Measurements from ENCODE around the gene AP1G2.
"Not testable (repeated sequence)": the region's sequence is repeated elsewhere in the genome, so short reads cannot be mapped to it uniquely, and the experiment has no call there.

The AP1G2 gene

DNA sequence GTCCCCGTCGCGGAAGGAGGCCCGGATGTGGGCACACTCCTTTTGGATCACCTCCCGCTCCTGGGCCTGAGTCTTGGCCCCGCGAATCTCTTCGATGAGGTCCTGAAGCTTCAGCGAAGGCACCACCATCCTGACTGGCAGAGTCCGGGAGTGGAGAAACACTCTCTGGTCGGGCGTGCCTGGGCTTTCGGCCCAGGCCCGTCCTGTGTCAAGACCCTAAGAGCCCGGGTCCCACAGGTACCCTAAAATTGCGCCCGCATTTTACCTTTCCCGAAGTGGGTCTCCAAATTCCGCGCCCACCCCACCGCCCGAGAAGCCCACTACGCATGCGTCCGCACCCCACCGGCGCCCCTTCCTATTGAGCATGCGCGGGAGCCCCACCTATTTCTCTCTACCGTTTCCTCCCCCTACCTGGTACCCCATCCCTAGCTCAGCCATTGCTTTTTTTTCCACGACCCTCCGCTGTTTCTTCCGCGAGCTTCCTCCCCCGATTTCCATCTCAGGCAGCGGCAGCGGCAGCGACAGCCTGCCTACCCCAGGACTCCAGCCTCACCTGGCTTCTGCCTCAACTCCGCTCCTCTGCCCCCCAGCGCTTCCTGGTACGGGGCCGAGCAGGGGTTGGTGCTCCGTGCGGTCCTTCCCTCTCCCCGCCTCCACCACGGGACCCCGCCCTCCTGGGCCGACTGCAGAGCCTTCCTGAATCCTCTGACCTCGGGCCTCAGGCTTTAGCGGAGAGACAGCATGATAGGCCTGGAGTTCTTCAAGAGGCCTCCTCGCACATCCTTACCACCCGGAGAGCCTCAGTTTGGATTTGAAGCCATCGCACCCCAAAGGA is at the start of gene AP1G2:
Gene AP1G2 (minus strand): TSS at position 606 of the 835 bp plus-strand sequence. CDS start 477 bp downstream, at position 129.
- peak; percentile 87 for DNase-seq (ENCODE audit: low spot score)

DNA sequence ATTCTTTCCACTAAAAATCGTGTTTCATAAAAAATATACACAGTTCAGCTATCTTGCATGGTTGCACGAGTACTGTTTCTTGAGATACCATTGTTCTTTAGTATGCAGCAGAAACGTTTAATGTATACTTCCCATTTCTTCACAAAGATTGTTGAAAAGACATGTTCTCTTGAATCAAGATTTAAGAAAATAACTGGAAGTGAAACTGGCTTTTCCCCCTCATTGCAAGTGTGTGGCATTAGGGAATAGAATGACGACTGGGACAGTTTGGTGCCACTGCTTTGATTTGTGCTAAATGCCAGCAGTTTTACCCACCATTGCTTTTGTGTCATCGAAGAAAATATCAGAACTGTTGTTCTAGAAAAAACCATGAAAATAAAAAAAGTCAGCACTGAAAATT is 48.3 kb upstream of the AP1G2 start:
- no peak for DNase-seq (ENCODE audit: low spot score)

- no peak for DNase-seq (ENCODE audit: low spot score)
Observed at GRCh38 chr14:23614395-23614828, 46.8 kb upstream of the AP1G2 start.

GRCh38 chr14:23613242-23614070 is 45.9 kb upstream of the AP1G2 start:
- no peak for DNase-seq (ENCODE audit: low spot score)

GRCh38 chr14:23612802-23613201 is 45.2 kb upstream of the AP1G2 start:
- DNase-seq (ENCODE audit: low spot score): no peak

- no peak for DNase-seq (ENCODE audit: low spot score)
Observed at GRCh38 chr14:23612354-23612732, 44.8 kb upstream of the AP1G2 start.

DNA sequence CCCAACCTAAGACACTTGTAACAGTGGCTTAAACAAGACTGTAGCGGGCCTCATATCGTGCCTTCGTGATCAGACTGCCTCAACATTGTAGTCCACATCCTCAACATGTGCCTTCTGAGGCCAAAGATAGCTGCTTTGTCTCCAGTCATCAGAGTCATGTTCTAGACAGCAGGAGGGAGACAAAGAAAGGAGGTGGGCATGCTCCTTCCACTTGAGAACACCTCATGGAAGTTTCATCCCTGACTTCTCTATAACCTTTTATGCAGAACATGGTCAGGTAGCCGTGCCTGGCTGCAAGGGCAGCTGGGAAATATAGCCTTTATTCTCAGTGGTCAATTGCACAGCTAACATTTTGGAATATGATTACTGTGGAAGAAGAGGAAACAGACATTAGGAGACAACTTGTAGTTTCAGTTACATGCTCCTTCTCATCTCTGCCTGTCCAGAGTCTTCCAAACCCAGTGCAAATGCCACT is 43.3 kb upstream of the AP1G2 start:
- DNase-seq (ENCODE audit: low spot score): no peak

DNA sequence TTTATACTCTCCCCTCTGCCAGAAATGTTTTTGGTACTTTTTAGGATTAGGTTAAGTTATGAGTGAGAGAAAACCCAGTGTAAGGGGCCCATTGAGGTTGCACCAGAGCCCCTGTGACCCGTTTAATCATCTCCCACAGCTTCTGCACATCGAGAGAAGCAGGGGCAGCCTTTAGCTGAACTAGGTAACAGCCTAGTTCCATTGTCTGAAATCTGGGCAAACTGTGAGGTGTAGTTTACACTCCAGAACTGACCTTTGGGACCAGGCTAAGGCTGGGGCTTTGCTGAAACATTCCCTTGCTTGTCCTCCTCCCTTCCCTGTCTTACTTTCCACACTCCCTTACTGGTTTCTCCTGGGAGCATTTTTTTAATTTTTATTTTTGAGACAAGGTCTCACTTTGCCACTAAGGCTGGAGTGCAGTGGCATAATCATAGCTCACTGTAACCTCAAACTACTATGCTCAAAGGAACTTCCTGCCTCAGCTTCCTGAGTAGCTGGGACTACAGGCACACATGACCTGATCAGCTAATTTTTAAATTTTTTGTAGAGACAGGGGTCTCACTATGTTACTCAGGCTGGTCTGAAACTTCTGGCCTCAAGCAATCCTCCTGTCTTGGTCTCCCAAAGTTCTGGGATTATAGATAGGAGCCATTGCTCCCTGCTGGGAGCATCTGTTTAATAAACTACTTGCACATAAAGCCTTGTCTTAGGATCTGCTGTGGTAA is 42.7 kb upstream of the AP1G2 start:
- no peak for DNase-seq (ENCODE audit: low spot score)

DNA sequence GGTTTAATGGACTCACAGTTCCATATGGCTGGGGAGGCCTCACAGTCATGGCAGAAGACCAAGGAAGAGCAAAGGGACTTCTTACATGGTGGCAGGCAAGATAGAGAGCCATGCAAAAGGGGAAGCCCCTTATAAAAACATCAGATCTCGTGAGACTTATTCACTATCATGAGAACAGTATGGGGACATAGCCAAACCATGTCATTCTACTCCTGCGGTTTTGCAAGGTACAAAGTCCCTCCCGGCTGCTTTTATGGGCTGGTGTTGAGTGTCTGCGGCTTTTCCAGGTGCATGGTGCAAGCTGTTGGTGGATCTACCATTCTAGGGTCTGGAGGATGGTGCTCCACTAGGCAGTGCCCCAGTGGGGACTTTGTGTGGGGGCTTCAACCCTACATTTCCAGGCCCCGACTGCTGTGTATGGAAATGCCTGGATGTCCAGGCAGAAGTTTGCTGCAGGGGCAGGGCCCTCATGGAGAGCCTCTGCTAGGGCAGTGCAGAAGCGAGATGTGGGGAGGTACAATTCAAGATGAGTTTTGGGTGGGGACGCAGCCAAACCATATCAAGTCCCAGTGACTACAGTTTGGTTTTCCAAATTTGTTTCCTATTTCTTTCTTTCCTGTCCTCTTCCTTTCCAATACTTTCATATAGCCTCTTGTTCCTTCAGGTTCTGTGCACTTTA is 42.0 kb upstream of the AP1G2 start:
- not testable (repeated sequence) for DNase-seq (ENCODE audit: low spot score)

DNA sequence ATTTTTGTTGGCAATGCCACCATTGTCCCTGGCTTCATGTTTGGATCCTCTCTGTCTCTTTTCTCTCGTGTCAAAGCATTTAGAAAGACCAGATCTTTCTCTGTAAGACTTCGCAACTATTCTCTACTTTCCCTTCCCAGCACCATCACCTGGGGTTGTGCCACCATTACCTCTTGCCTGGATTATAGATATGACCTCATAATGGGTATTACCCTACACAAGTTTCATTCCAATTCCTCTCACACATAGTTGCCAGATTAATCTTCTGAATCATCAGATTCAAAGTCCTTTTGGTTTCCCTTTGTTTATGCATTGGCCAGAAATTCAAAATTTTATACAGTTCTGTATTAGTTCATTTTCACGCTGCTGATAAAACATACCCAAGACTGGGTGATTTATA is 41.4 kb upstream of the AP1G2 start:
- no peak for DNase-seq (ENCODE audit: low spot score)

- no peak for DNase-seq (ENCODE audit: low spot score)
Observed at GRCh38 chr14:23608454-23608853, 40.9 kb upstream of the AP1G2 start.

DNA sequence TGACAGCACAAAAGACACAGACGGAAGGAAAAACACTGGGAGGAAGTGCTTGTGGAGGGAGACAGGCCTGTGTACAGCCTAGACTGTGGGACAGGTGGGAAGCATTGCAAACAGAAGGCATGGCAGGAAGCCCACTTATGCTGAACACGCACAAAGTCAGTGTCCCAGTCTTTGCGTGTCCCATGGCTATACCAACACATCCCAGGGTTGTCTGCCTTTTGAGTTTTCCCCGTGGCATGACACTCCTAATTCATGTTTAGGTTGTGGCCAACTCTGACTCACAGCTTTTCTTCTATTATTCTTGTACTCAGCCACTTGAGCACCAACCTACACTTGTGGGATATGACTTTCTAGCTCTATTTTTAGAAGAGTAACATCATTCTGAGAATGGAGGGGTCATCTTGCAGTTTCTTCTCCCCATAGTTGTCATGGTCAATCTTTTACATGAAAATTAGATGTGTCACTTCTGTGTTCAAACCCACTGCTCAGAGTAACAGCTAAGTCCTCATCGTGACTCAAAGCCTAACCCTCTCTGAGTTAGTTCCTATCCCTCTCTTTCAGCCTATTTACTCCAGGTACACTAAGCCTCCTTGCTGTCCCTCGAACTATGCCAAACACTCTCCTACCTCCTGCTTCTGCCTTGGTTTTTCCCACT is 38.5 kb upstream of the AP1G2 start:
- DNase-seq (ENCODE audit: low spot score): no peak

- no peak for DNase-seq (ENCODE audit: low spot score)
Observed at GRCh38 chr14:23604675-23605170, 37.1 kb upstream of the AP1G2 start.

DNA sequence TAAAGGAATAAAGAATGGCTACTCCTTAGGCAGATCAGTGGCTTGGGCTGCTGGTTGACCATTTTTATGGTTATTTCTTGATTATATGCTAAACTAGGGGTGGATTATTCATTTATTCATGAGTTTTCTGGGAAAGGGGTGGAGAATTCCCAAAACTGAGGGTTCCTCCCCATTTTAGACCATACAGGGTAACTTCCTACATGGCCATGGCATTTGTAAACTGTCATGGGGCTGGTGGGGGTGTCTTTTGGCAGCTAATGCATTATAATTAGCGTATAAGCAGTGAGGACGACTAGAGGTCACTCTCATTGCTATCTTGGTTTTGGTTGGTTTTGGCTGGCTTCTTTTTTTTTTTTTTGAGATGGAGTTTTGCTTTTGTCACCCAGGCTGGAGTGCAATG is 36.6 kb upstream of the AP1G2 start:
- no peak for DNase-seq (ENCODE audit: low spot score)

- no peak for DNase-seq (ENCODE audit: low spot score)
Observed at GRCh38 chr14:23603103-23603502, 35.5 kb upstream of the AP1G2 start.

GRCh38 chr14:23602181-23603095 is 34.8 kb upstream of the AP1G2 start:
- DNase-seq (ENCODE audit: low spot score): no peak

GRCh38 chr14:23601845-23602180 is 34.2 kb upstream of the AP1G2 start:
- no peak for DNase-seq (ENCODE audit: low spot score)

- no peak for DNase-seq (ENCODE audit: low spot score)
Observed at GRCh38 chr14:23601424-23601823, 33.8 kb upstream of the AP1G2 start.

DNA sequence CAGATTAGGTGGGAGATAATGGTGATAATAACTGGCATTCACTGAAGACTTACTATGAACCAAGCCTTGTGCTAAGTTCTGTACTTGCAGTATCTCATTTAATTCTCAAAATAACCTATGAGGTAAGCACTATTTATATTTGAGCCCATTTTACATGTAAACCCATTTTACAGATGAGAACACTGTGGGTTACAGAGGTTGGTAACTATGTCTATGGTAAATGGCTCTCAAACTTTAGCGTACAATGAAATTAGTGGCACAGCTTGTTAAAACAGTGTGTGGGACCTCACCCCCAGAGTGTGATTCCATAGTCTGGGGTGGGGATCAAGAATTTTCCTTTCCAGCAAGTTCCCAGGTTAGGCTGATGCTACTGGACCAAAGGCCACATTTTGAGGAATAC is 33.2 kb upstream of the AP1G2 start:
- no peak for DNase-seq (ENCODE audit: low spot score)

GRCh38 chr14:23600322-23600707 is 32.7 kb upstream of the AP1G2 start:
- no peak for DNase-seq (ENCODE audit: low spot score)
